PFSK-1 (cell line): Measurements from ENCODE around the gene DRD2.

ENCODE experiments used
- FOXP2 ChIP-seq: optimal IDR thresholded peaks from 2 replicates; pipeline ENCODE3; 2011; ENCODE audit warnings: borderline replicate concordance, control low read depth, inconsistent platforms; ENCODE audit not compliant: insufficient read depth; ENCODE audit errors: extremely low read length, extremely low read depth
- POLR2AphosphoS5 ChIP-seq: IDR thresholded peaks from 2 replicates; pipeline ENCODE4 v1.6.1; 2012; ENCODE audit warnings: low read depth, mild to moderate bottlenecking, control low read depth, low read length, moderate library complexity
- REST ChIP-seq, 2 experiments: IDR thresholded peaks; 2 replicates each; pipeline versions ENCODE4 v1.6.1 to v1.8.0; 2011 to 2012; ENCODE audit warnings: low read depth in 2 of 2, low read length in 2 of 2, control low read depth in 1 of 2, inconsistent platforms in 1 of 2, mild to moderate bottlenecking in 1 of 2, moderate library complexity in 1 of 2; ENCODE audit not compliant: insufficient read depth in 1 of 2
- SIN3A ChIP-seq: IDR thresholded peaks from 2 replicates; pipeline ENCODE4 v1.6.1; 2012; ENCODE audit warnings: mild to moderate bottlenecking, low read length, moderate library complexity, borderline replicate concordance; ENCODE audit not compliant: insufficient read depth
- TAF1 ChIP-seq: IDR thresholded peaks from 2 replicates; pipeline ENCODE4 v1.6.1; 2012; ENCODE audit warnings: low read length, control low read depth, borderline replicate concordance; ENCODE audit not compliant: insufficient read depth

Gene DRD2

DNA sequence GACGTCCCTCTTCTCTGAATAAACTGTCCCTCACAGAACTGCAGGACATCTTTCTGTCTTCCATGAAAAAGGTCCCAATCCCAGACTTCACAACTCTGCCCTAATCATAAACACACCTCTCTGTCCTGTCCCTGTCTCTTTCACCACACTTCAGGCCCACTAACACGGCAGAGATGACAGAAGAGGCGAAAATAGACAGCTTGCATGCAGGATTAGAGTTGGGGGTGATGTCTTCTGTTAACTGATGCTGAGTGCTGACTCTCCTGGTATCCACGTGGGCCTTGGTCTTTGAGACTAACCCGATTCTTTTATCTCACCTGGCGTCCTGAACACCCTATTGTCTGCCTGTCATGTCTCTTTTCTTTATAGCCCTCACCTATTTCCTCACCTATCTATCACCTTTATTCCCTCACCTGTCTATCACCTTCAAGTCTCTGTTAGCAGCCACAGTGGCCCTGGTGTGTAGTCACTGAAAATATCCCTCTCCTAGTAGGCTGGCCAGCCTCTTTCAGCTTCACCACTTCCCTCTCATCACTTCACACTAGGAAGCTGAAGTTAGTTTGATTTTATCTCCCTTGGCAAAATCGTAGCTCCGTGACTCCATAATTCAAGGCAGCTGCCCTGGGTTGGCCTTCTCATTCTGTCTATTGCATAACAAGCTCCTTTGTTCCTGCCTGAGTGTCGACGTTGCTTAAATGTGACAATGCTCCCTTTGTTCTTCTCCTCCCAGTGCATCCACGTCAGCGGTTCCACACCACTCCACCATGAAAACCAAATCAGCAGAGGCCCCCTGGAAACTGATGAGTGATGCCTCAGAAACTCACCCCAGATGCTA lies 30.6 kb upstream of the DRD2 start:
- TF ChIP-seq SIN3A (no peak), TAF1 (no peak), REST (IDR thresholded peaks at IDR 0.05; ENCODE audit: insufficient read depth in 1 of 2, low read depth in 2 of 2, low read length in 2 of 2) (no peak; a peak in 1 of 4 replicates), FOXP2 (no peak), POLR2AphosphoS5 (no peak)

DNA sequence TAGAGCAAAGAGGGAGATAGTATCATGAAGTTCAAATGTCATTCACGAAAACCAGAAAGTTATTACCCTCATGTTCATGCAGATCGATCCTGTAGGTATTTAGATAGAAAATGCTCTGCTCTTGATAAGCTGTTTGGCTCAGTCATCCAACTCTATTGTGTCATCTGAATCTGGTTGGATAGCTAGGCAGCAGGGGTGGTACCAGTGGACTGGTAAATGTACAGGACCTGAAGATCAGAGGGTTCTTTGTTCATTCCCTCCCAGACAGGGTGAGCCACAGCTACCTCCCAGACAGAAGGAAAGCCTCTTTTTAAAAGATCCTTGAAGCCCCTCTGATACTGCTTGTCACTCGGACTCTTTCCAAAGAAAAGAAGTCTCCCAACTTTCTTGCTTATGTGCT lies 29.8 kb upstream of the DRD2 start:
- TF ChIP-seq TAF1 (no peak), REST (IDR thresholded peaks at IDR 0.05; ENCODE audit: insufficient read depth in 1 of 2, low read depth in 2 of 2, low read length in 2 of 2) (no peak), POLR2AphosphoS5 (no peak), FOXP2 (no peak), SIN3A (no peak)

DNA sequence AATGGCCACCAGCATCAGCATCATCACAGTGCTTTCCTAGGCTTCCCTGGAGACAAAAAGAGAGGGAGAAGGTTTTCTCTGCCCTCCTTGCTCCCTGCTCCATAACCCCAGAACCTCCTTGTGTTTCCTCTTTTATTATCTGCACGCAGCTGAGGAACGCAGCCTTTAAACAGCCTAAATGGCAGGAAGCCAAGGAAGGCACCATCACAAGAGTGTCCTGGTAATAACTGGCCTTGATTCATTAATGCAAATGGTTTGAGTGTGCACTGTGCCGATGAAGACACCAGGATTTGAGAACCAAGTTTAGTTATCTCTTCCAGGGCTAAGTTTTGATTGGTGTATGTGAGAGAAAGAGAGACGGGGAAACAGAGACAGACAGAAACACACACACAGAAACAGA lies 29.4 kb upstream of the DRD2 start:
- TF ChIP-seq FOXP2 (no peak), TAF1 (no peak), REST (IDR thresholded peaks at IDR 0.05; ENCODE audit: insufficient read depth in 1 of 2, low read depth in 2 of 2, low read length in 2 of 2) (no peak), POLR2AphosphoS5 (no peak), SIN3A (no peak)

GRCh38 chr11:113504071-113504470 lies 28.9 kb upstream of the DRD2 start:
- TF ChIP-seq TAF1, result no peak
- no peak for TF ChIP-seq REST (IDR thresholded peaks at IDR 0.05; ENCODE audit: insufficient read depth in 1 of 2, low read depth in 2 of 2, low read length in 2 of 2)
- no peak for TF ChIP-seq SIN3A
- TF ChIP-seq POLR2AphosphoS5, result no peak
- TF ChIP-seq FOXP2, result no peak
